Endothelial cell of umbilical vein (primary cell): ENCODE results near the gene ERCC2. TPM values are rescaled to one million over a fixed set of nuclear protein-coding genes. Genes with fewer than 3 reads are reported as not detected.

Experiments
- BruUV-seq: library from RNA; stranded (reverse); fragments of 400-500 nt; replicated peaks from 2 replicates; lab custom pipeline; 2021; lab: Mats Ljungman, UMichigan
- CTCF ChIA-PET: fragments of 300-600, 350-600 bp; sonication (Branson Sonifier 250); formaldehyde crosslinking; loops from one replicate; lab custom pipeline; 2021; ENCODE audit warnings: antibody characterized with exemption, inconsistent platforms; lab: Charles Lee
- POLR2A ChIA-PET: fragments of 300-600, 350-600 bp; sonication (Branson Sonifier 250); formaldehyde crosslinking; loops from one replicate; lab custom pipeline; 2021; ENCODE audit warnings: antibody characterized with exemption, inconsistent platforms; lab: Charles Lee
- DNase-seq: peaks from one replicate; pipeline ENCODE4 v3.0.0-alpha.2; 2011; ENCODE audit warnings: low read depth, low spot score
- FAIRE-seq: peaks from 2 replicates; lab custom pipeline; 2011; peaks lifted over from hg19 to GRCh38; lab: Jason Lieb, UNC
- H2AFZ ChIP-seq: 2 replicates; pipeline ENCODE4 v1.6.0; 2012; ENCODE audit warnings: low read depth, low read length, control low read depth, inconsistent platforms
- H3K27ac ChIP-seq: 2 replicates; pipeline ENCODE4 v1.5.1; 2011; ENCODE audit warnings: low read depth, mild to moderate bottlenecking, control low read depth, low read length, moderate library complexity; ENCODE audit not compliant: insufficient read depth
- H3K27me3 ChIP-seq, 2 experiments: 2 replicates each; pipeline versions ENCODE4 v1.6.0 to v1.6.1; 2011; ENCODE audit warnings: low read length in 2 of 2, mixed read lengths in 1 of 2; ENCODE audit not compliant: control insufficient read depth in 2 of 2, insufficient read depth in 2 of 2
- H3K36me3 ChIP-seq, 2 experiments: 2 replicates in 1 of 2; 3 replicates in 1 of 2; pipeline ENCODE4 v1.5.1; 2011; ENCODE audit warnings: low read length in 2 of 2, mild to moderate bottlenecking in 1 of 2, moderate library complexity in 1 of 2; ENCODE audit not compliant: control insufficient read depth in 2 of 2, insufficient read depth in 2 of 2; ENCODE audit errors: extremely low read depth in 1 of 2
- H3K4me1 ChIP-seq: 3 replicates; pipeline ENCODE4 v1.5.1; 2011; ENCODE audit warnings: mild to moderate bottlenecking, low read length; ENCODE audit not compliant: control insufficient read depth, insufficient read depth; ENCODE audit errors: extremely low read depth
- H3K4me2 ChIP-seq: 2 replicates; pipeline ENCODE4 v1.6.1; 2011; ENCODE audit warnings: low read length, control low read depth, mixed read lengths; ENCODE audit not compliant: insufficient read depth
- H3K4me3 ChIP-seq, 3 experiments: fragments of 200-600 bp in 1 of 3; sonication (generic), shearing (Covaris generic) in 1 of 3; replicated peaks in 1 of 3; 2 replicates each; pipeline ENCODE4 v1.5.1; 2011 to 2016; ENCODE audit warnings: control low read depth in 3 of 3, low read length in 3 of 3, mild to moderate bottlenecking in 2 of 3, inconsistent platforms in 1 of 3, low read depth in 1 of 3, moderate library complexity in 1 of 3; ENCODE audit not compliant: insufficient read depth in 1 of 3
- H3K79me2 ChIP-seq: 2 replicates; pipeline ENCODE4 v1.6.0; 2012; ENCODE audit warnings: low read length, inconsistent platforms; ENCODE audit not compliant: control insufficient read depth, insufficient read depth
- H3K9ac ChIP-seq: replicated peaks from 2 replicates; pipeline ENCODE3; 2011; ENCODE audit warnings: low read length, control low read depth; ENCODE audit not compliant: insufficient read depth; ENCODE audit errors: extremely low read depth
- H3K9me1 ChIP-seq: replicated peaks from 3 replicates; pipeline ENCODE4 v1.6.0; 2011; ENCODE audit warnings: mild to moderate bottlenecking, low read length; ENCODE audit not compliant: control insufficient read depth, insufficient read depth; ENCODE audit errors: extremely low read depth
- H3K9me3 ChIP-seq: replicated peaks from 2 replicates; pipeline ENCODE4 v1.5.1; 2012; ENCODE audit warnings: low read length, inconsistent platforms; ENCODE audit not compliant: control insufficient read depth, insufficient read depth
- H4K20me1 ChIP-seq: replicated peaks from 2 replicates; pipeline ENCODE3; 2011; ENCODE audit warnings: mild to moderate bottlenecking, low read length; ENCODE audit not compliant: control insufficient read depth, insufficient read depth; ENCODE audit errors: extremely low read depth
- EZH2 ChIP-seq: IDR thresholded peaks from 2 replicates; pipeline ENCODE4 v1.6.1; 2012; ENCODE audit warnings: borderline replicate concordance, low read depth, mild to moderate bottlenecking, moderate library complexity, low read length, inconsistent platforms; ENCODE audit not compliant: severe bottlenecking
- FOS ChIP-seq: IDR thresholded peaks from 2 replicates; pipeline ENCODE4 v1.6.1; 2011; ENCODE audit warnings: mild to moderate bottlenecking, low read length, moderate library complexity, borderline replicate concordance; ENCODE audit not compliant: insufficient read depth
- GATA2 ChIP-seq: IDR thresholded peaks from 2 replicates; pipeline ENCODE4 v1.7.0; 2011; ENCODE audit warnings: low read depth, mild to moderate bottlenecking, moderate library complexity, mixed read lengths, low read length; ENCODE audit not compliant: insufficient read length, insufficient read depth
- JUN ChIP-seq: IDR thresholded peaks from 2 replicates; pipeline ENCODE4 v1.6.1; 2011; ENCODE audit warnings: borderline replicate concordance, low read depth; ENCODE audit not compliant: insufficient read length, insufficient read depth
- MAX ChIP-seq: IDR thresholded peaks from 2 replicates; pipeline ENCODE4 v1.6.1; 2011; ENCODE audit not compliant: insufficient read depth, insufficient read length
- MYC ChIP-seq: IDR thresholded peaks from one replicate; pipeline ENCODE4 v1.6.1; 2011; ENCODE audit warnings: mild to moderate bottlenecking, low read depth, low read length
- POLR2A ChIP-seq: IDR thresholded peaks from 2 replicates; pipeline ENCODE4 v1.6.1; 2012; ENCODE audit warnings: low read depth, mild to moderate bottlenecking, control low read depth, low read length
- POLR2AphosphoS5 ChIP-seq: IDR thresholded peaks from 2 replicates; pipeline ENCODE4 v1.6.1; 2012; ENCODE audit warnings: low read depth, mild to moderate bottlenecking, control low read depth, low read length, moderate library complexity; ENCODE audit not compliant: insufficient read depth
- dilution Hi-C: fragments of 300-500 bp; cut with MboI; formaldehyde crosslinking; loops from one replicate; pipeline ENCODE4 v1.15.0; 2019; ENCODE audit warnings: low sequenced_read_pairs; ENCODE audit not compliant: extremely low pct_ligation_motif_present
- intact Hi-C: fragments of 100-400 bp; cut with micrococcal nuclease; formaldehyde crosslinking; loops from one replicate; pipeline ENCODE4 v1.10.0; 2022
- polyA plus RNA-seq, 4 experiments: library from polyadenylated mRNA; depleted of rRNA in 3 of 4; stranded (reverse) in 3 of 4; unstranded in 1 of 4; fragments of >200 nt; gene quantifications; 2 replicates each; pipeline versions ENCODE4 v1.2.1 to v1.2.3, GENCODE V29; 2011 to 2012; ENCODE audit warnings: missing spikeins in 1 of 4
- total RNA-seq: library from RNA; stranded (reverse); gene quantifications from 2 replicates; pipeline ENCODE4 v1.2.3, GENCODE V29; 2021
- TF ChIP-seq, protein P1 (sequence below), 2 donors: IDR thresholded peaks; 1 replicate in 1 of 2; 2 replicates in 1 of 2; pipeline ENCODE4 v1.5.1; 2011; ENCODE audit warnings: low read length in 2 of 2, mild to moderate bottlenecking in 2 of 2, moderate library complexity in 2 of 2, control low read depth in 1 of 2, inconsistent platforms in 1 of 2, low read depth in 1 of 2; ENCODE audit not compliant: insufficient read depth in 1 of 2; ENCODE audit errors: extremely low read depth in 1 of 2

The ERCC2 gene
- total and polyA plus RNA-seq, 2 donors (not counting 3 experiments of a cell fraction or from before 2014, with no cell fraction given): 59.9 to 61.8 TPM

DNA sequence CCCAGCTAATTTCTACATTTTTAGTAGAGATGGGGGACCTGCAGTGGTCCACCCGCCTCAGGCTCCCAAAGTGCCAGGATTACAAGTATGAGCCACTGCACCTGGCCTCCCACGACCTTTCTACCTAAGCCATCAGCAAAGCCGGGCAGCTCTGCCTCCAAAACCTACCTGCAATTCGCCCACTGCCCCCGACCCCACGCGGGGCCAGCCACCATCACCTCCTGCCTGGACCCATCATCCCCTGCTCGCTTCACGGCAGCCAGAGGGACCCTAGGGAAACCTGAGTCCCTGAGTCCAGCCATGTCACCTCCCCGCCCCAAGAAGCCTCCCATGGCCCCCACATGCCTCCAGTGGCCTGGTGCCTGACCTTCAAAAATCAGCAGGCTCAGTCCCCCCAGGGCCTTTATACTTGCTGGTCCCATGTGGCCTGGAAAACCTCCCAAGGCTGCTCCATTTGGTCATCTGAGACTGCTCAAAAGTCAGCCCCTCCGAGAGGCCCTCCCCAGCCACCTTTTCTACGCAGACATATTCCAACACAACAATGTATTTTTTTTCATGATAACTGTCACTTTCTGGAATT lies 12.1 kb downstream of the ERCC2 start:
- no TSS peak for BruUV-seq

More for the DNA sequence above, 12.1 kb downstream of the ERCC2 start:
- no peak for TF ChIP-seq MYC
- TF ChIP-seq EZH2: no peak
- TF ChIP-seq JUN: no peak
- TF ChIP-seq FOS: no peak
- TF ChIP-seq, protein P1, sequence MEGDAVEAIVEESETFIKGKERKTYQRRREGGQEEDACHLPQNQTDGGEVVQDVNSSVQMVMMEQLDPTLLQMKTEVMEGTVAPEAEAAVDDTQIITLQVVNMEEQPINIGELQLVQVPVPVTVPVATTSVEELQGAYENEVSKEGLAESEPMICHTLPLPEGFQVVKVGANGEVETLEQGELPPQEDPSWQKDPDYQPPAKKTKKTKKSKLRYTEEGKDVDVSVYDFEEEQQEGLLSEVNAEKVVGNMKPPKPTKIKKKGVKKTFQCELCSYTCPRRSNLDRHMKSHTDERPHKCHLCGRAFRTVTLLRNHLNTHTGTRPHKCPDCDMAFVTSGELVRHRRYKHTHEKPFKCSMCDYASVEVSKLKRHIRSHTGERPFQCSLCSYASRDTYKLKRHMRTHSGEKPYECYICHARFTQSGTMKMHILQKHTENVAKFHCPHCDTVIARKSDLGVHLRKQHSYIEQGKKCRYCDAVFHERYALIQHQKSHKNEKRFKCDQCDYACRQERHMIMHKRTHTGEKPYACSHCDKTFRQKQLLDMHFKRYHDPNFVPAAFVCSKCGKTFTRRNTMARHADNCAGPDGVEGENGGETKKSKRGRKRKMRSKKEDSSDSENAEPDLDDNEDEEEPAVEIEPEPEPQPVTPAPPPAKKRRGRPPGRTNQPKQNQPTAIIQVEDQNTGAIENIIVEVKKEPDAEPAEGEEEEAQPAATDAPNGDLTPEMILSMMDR (IDR thresholded peaks at IDR 0.05; ENCODE audit: extremely low read depth in 1 of 2, insufficient read depth in 1 of 2, low read depth in 1 of 2, low read length in 2 of 2): no peak
- TF ChIP-seq POLR2AphosphoS5: no peak
- TF ChIP-seq GATA2: no peak
- TF ChIP-seq MAX: no peak
- no peak for TF ChIP-seq POLR2A
- Histone ChIP-seq H3K9me1 (no peaks in the 10 kb centered on the region), H3K27ac (no peak overlapping the region), H3K27me3 (no peaks in the 10 kb centered on the region), H3K4me2 (no peak overlapping the region), H4K20me1 (no peaks in the 10 kb centered on the region), H3K9me3 (no peaks in the 10 kb centered on the region), H3K36me3 (peaks cover 5 to 40% of the 10 kb centered on the region in 2 experiments), H3K9ac (no peak overlapping the region), H2AFZ (no peak overlapping the region), H3K79me2 (no peaks in the 10 kb centered on the region), H3K4me3 (no peak overlapping the region), H3K4me1 (no peaks in the 10 kb centered on the region)
- CTCF ChIA-PET: no interaction called here
- DNase-seq: no peak
- no peak for FAIRE-seq
- intact Hi-C loops (no loop called here), dilution Hi-C loops (no loop called here)
- POLR2A ChIA-PET: no interaction called here
